AG04449 (cell line): ENCODE data around the gene TMCC1.
"Not testable (repeated sequence)": the region's sequence is repeated elsewhere in the genome, so short reads cannot be mapped to it uniquely, and the experiment has no call there.

ENCODE experiments used
- CTCF ChIA-PET: fragments of 350-600 bp; formaldehyde crosslinking; extraction: SDS; loops from one replicate; lab custom pipeline; 2021; ENCODE audit warnings: antibody characterized with exemption; lab: Yijun Ruan, JAX
- POLR2A ChIA-PET: fragments of 400-600, 350-600 bp; formaldehyde crosslinking; extraction: SDS; loops from one replicate; lab custom pipeline; 2020; ENCODE audit warnings: antibody characterized with exemption, inconsistent platforms; lab: Yijun Ruan, JAX
- DNase-seq: peaks from one replicate; pipeline ENCODE4 v3.0.0-alpha.2; 2010; ENCODE audit warnings: low read depth, low spot score
- H3K4me3 ChIP-seq: 2 replicates; pipeline ENCODE4 v1.5.1; 2011; ENCODE audit warnings: low read depth, mild to moderate bottlenecking, control low read depth, low read length
- CTCF ChIP-seq: IDR thresholded peaks from one replicate; pipeline ENCODE4 v1.5.1; 2011; ENCODE audit warnings: mild to moderate bottlenecking, moderate library complexity, low read length, control low read depth, inconsistent platforms; ENCODE audit not compliant: insufficient read depth; ENCODE audit errors: missing control alignments

TMCC1 gene

GRCh38 chr3:129612534-129613366 is 280.8 kb downstream of the TMCC1 start:
- H3K4me3 ChIP-seq: no peak overlapping the region
- POLR2A ChIA-PET: no interaction called here
- CTCF ChIA-PET: interaction anchor here (1.0 to 3.8 kb wide), 5 partner anchors 9 to 217 kb away, joined by 3 to 24 read pairs (median 3); no protein-coding TSS in a partner anchor
- DNase-seq: no peak
- TF ChIP-seq CTCF: no peak

GRCh38 chr3:129611812-129612533 is 281.5 kb downstream of the TMCC1 start:
- DNase-seq: no peak
- CTCF ChIA-PET: interaction anchor here (0.7 to 3.8 kb wide), 5 partner anchors 16 to 218 kb away, joined by 3 to 24 read pairs (median 3); no protein-coding TSS in a partner anchor
- POLR2A ChIA-PET: interaction anchor here (0.6 kb wide), 1 partner anchor 16 kb away, joined by 3 read pairs; no protein-coding TSS in a partner anchor

GRCh38 chr3:129611446-129611800 is 282.1 kb downstream of the TMCC1 start:
- no peak for DNase-seq
- H3K4me3 ChIP-seq: no peak overlapping the region
- ChIA-PET POLR2A (interaction anchor here (0.6 kb wide), 1 partner anchor 15 kb away, joined by 3 read pairs; no protein-coding TSS in a partner anchor), CTCF (interaction anchor here (0.7 to 3.8 kb wide), 3 partner anchors 16 to 121 kb away, joined by 3 to 24 read pairs (median 3); no protein-coding TSS in a partner anchor)
- TF ChIP-seq CTCF: no peak

More at GRCh38 chr3:129611812-129612533, 281.5 kb downstream of the TMCC1 start:
- H3K4me3 ChIP-seq: no peak overlapping the region
- no peak for TF ChIP-seq CTCF

GRCh38 chr3:129610794-129611445 is 282.6 kb downstream of the TMCC1 start:
- DNase-seq, H3K4me3 ChIP-seq, POLR2A ChIA-PET: not testable (repeated sequence)
- CTCF ChIA-PET: interaction anchor here (1.2 kb wide), 1 partner anchor 121 kb away, joined by 3 read pairs; no protein-coding TSS in a partner anchor

- H3K4me3 ChIP-seq: no peak overlapping the region
- TF ChIP-seq CTCF: no peak
- no peak for DNase-seq
- ChIA-PET POLR2A (no interaction called here), CTCF (interaction anchor here (1.2 to 3.3 kb wide), 2 partner anchors 120 to 124 kb away, joined by 3 to 13 read pairs; no protein-coding TSS in a partner anchor)
Measured at GRCh38 chr3:129610276-129610675, 283.2 kb downstream of the TMCC1 start.

GRCh38 chr3:129609591-129610182 is 283.8 kb downstream of the TMCC1 start:
- ChIA-PET POLR2A (no interaction called here), CTCF (interaction anchor here (1.6 to 3.3 kb wide), 2 partner anchors 119 to 123 kb away, joined by 10 to 13 read pairs; no protein-coding TSS in a partner anchor)
- DNase-seq: no peak

More at GRCh38 chr3:129609591-129610182, 283.8 kb downstream of the TMCC1 start:
- TF ChIP-seq CTCF: no peak
- H3K4me3 ChIP-seq: no peak overlapping the region
